Lung (tissue), 12 donors: ENCODE measurements around the gene COG5. TPM values are rescaled to one million over a fixed set of nuclear protein-coding genes. Genes with fewer than 3 reads are reported as not detected.
A peak's percentile ranks its signal among the peaks of the same experiment; 100 is the strongest.

Experiments
- ATAC-seq: fragments of 200-7000 bp; cut with Tn5 transposase; one replicate; pipeline ENCODE4 v1.9.1; 2020; ENCODE audit warnings: moderate number of reproducible peaks; ENCODE audit not compliant: insufficient read depth, low FRiP score
- DNase-seq, 3 donors: peaks; one replicate each; pipeline ENCODE4 v3.0.0-alpha.2; 2013 to 2017
- H3K27ac ChIP-seq, 2 donors: one replicate each; pipeline ENCODE4 v1.5.1; 2013; ENCODE audit warnings: mild to moderate bottlenecking in 2 of 2, moderate library complexity in 2 of 2, control low read depth in 1 of 2, inconsistent platforms in 1 of 2, low read depth in 1 of 2, low read length in 1 of 2
- H3K27me3 ChIP-seq, 3 donors: one replicate each; pipeline ENCODE4 v1.5.1; 2013; ENCODE audit warnings: low read length in 2 of 3; ENCODE audit not compliant: control insufficient read depth in 3 of 3, insufficient read depth in 3 of 3
- H3K36me3 ChIP-seq, 4 donors: one replicate each; pipeline ENCODE4 v1.5.1; 2013; ENCODE audit warnings: low read length in 4 of 4, mild to moderate bottlenecking in 1 of 4, moderate library complexity in 1 of 4; ENCODE audit not compliant: control insufficient read depth in 4 of 4, insufficient read depth in 4 of 4
- H3K4me1 ChIP-seq, 5 donors: one replicate each; pipeline ENCODE4 v1.5.1; 2013; ENCODE audit warnings: low read length in 5 of 5, mild to moderate bottlenecking in 2 of 5, moderate library complexity in 1 of 5; ENCODE audit not compliant: control insufficient read depth in 5 of 5, insufficient read depth in 5 of 5
- H3K4me3 ChIP-seq: one replicate; pipeline ENCODE4 v1.5.1; 2013; ENCODE audit warnings: mild to moderate bottlenecking, control low read depth, moderate library complexity
- H3K9ac ChIP-seq, 2 donors: one replicate each; pipeline ENCODE4 v1.5.1; 2013; ENCODE audit warnings: low read length in 2 of 2, control low read depth in 1 of 2; ENCODE audit not compliant: insufficient read depth in 1 of 2
- H3K9me3 ChIP-seq, 4 donors: one replicate each; pipeline ENCODE4 v1.5.1; 2013; ENCODE audit warnings: low read length in 3 of 4, mild to moderate bottlenecking in 1 of 4, moderate library complexity in 1 of 4; ENCODE audit not compliant: control insufficient read depth in 4 of 4, insufficient read depth in 3 of 4
- CTCF ChIP-seq: IDR thresholded peaks from 2 replicates; pipeline ENCODE4 v1.5.1; 2012; ENCODE audit warnings: mild to moderate bottlenecking; ENCODE audit errors: control extremely low read depth, extremely low read depth
- WGBS, 2 donors: extraction: QIAGEN DNeasy Blood & Tissue Kit; methylation state at CpG; one replicate each; pipeline ENCODE4 v1.1.7; 2013; 5-methylcytosine and 5-hydroxymethylcytosine counted together
- polyA plus RNA-seq, 2 donors: library from polyadenylated mRNA; stranded (reverse); fragments of 200-250 nt; gene quantifications; one replicate each; pipeline ENCODE4 v1.2.1, GENCODE V29; 2013
- total RNA-seq, 2 donors: library from RNA; depleted of rRNA in 1 of 2; stranded (reverse); fragments of >200 nt in 1 of 2; gene quantifications; one replicate each; pipeline ENCODE4 v1.2.1, GENCODE V29; 2014 to 2021
- donor health status: control.
- donor health status: control.
- donor health status: Bipolar disorder and iron deficiency.
- donor health status: healthy.
- donor health status: DM: yes; HTN: yes; CAD: no.

Gene COG5
- total and polyA plus RNA-seq, 4 donors, result 5.6 to 101 (median 27.2) TPM

- no peak for TF ChIP-seq CTCF
- Histone ChIP-seq H3K9me3 (peaks cover 0 to 2% (median 0%) of the 10 kb centered on the region in 4 donors), H3K27ac (peak overlapping the region in 1 of 2 donors; percentile 81), H3K4me3 (no peak overlapping the region), H3K27me3 (no peaks in the 10 kb centered on the region), H3K36me3 (no peaks in the 10 kb centered on the region), H3K9ac (no peak overlapping the region), H3K4me1 (peaks cover 0 to 2% (median under 1%) of the 10 kb centered on the region in 5 donors)
- ATAC-seq (no peak), DNase-seq (no peak)
- 66 to 85% methylated on average over 2 of the region's 2 CpGs for WGBS, 2 donors
These were observed 344.0 kb downstream of the COG5 start for GRCh38 chr7:107219563-107220244.

- TF ChIP-seq CTCF, result no peak
- Histone ChIP-seq H3K4me3 (no peak overlapping the region), H3K27ac (no peak overlapping the region), H3K27me3 (no peaks in the 10 kb centered on the region), H3K4me1 (peaks cover 0 to 1% (median 0%) of the 10 kb centered on the region in 5 donors), H3K9me3 (peaks cover 0 to 2% (median 0%) of the 10 kb centered on the region in 4 donors), H3K9ac (no peak overlapping the region), H3K36me3 (peaks cover 0 to 7% (median 4%) of the 10 kb centered on the region in 4 donors)
- DNase-seq (no peak), ATAC-seq (no peak)
These were observed 349.8 kb downstream of the COG5 start for GRCh38 chr7:107213945-107214344.

GRCh38 chr7:107213193-107213788, 350.4 kb downstream of the COG5 start:
- peaks cover 0 to 7% (median 4%) of the 10 kb centered on the region in 4 donors for H3K36me3 ChIP-seq
- no peak overlapping the region for H3K9ac ChIP-seq
- no peak overlapping the region for H3K4me3 ChIP-seq
- no peak for DNase-seq
- no peak overlapping the region for H3K27ac ChIP-seq
- 89 to 98% methylated on average over 5 of the region's 5 CpGs for WGBS, 2 donors
- no peaks in the 10 kb centered on the region for H3K27me3 ChIP-seq
- no peak for ATAC-seq
- H3K9me3 ChIP-seq, result peaks cover 0 to 2% (median 0%) of the 10 kb centered on the region in 4 donors
- H3K4me1 ChIP-seq, result peaks cover 0 to 8% (median 0%) of the 10 kb centered on the region in 5 donors
- no peak for TF ChIP-seq CTCF
